Measurements from ENCODE around the gene ZNF718. TPM values are rescaled to one million over a fixed set of nuclear protein-coding genes. Genes with fewer than 3 reads are reported as not detected.
"Not testable (repeated sequence)": the region's sequence is repeated elsewhere in the genome, so short reads cannot be mapped to it uniquely, and the experiment has no call there.

The ZNF718 gene
- total RNA-seq, 4 donors from 2014 or later = 3.4 to 20.5 (median 10.1) TPM

DNA sequence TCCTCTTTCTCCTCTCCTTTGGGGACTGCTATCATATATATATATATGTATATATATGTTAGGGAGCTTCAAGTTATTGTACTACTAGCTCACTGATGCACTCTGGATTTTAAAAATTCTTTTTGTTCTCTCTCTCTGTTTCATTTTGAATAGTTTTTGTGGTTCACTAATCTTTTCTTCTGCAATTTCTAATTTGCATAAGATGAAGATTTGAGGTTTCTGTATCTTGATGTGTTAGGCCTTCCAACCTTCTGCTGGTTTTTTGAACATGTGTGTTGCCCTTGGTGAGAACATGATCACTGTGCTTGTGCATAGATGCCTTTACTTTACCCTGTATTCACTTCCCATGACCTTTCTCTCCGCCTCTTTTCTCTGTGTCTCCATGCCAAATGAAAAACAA, 7.8 kb upstream of the ZNF718 start:
- WGBS = 95% methylated on average over 1 of the region's 1 CpG
- TF ChIP-seq EP300 (IDR thresholded peaks at IDR 0.05) (no peak), POLR2AphosphoS5 (IDR thresholded peaks at IDR 0.05) (no peak), POLR2A (IDR thresholded peaks at IDR 0.05) (no peak)
- TF ChIP-seq, protein P1, sequence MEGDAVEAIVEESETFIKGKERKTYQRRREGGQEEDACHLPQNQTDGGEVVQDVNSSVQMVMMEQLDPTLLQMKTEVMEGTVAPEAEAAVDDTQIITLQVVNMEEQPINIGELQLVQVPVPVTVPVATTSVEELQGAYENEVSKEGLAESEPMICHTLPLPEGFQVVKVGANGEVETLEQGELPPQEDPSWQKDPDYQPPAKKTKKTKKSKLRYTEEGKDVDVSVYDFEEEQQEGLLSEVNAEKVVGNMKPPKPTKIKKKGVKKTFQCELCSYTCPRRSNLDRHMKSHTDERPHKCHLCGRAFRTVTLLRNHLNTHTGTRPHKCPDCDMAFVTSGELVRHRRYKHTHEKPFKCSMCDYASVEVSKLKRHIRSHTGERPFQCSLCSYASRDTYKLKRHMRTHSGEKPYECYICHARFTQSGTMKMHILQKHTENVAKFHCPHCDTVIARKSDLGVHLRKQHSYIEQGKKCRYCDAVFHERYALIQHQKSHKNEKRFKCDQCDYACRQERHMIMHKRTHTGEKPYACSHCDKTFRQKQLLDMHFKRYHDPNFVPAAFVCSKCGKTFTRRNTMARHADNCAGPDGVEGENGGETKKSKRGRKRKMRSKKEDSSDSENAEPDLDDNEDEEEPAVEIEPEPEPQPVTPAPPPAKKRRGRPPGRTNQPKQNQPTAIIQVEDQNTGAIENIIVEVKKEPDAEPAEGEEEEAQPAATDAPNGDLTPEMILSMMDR (IDR thresholded peaks at IDR 0.05) = no peak
- Histone ChIP-seq H3K36me3 (no peaks in the 10 kb centered on the region), H3K4me3 (no peak overlapping the region), H3K27ac (no peak overlapping the region), H3K9me3 (no peaks in the 10 kb centered on the region), H3K4me1 (no peaks in the 10 kb centered on the region), H3K27me3 (no peaks in the 10 kb centered on the region)
- no peak for DNase-seq (ENCODE audit: low spot score in 2 of 2)

DNA sequence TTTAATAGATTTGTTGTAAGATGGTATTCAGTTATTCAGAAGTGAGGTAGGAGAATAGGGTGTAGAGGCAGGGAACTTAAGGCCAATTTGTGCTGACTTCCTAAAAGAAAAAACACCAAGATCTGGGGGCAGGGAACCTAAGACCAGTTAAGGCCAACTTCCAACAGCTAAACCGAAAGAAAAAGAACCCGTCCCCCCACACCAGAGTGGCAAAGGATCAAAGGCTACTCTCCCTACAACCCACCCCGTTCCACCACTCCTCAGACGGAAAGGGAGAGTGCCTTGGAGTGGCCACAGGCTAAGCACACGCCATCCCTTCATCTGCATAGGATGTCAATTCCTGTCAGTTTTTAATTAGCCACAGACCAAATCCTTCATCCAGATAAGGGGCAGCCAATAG, 3.7 kb upstream of the ZNF718 start:
- TF ChIP-seq POLR2A (IDR thresholded peaks at IDR 0.05) (no peak), POLR2AphosphoS5 (IDR thresholded peaks at IDR 0.05) (no peak), EP300 (IDR thresholded peaks at IDR 0.05) (no peak)
- TF ChIP-seq, protein P1 (IDR thresholded peaks at IDR 0.05) = no peak
- H3K36me3 ChIP-seq = no peaks in the 10 kb centered on the region
- WGBS = 53% methylated on average over 5 of the region's 5 CpGs
- H3K27me3 ChIP-seq = no peaks in the 10 kb centered on the region
- no peaks in the 10 kb centered on the region for H3K9me3 ChIP-seq
- peaks cover 9% of the 10 kb centered on the region for H3K4me1 ChIP-seq
- no peak overlapping the region for H3K4me3 ChIP-seq
- DNase-seq (ENCODE audit: low spot score in 2 of 2) = no peak
- no peak overlapping the region for H3K27ac ChIP-seq

DNA sequence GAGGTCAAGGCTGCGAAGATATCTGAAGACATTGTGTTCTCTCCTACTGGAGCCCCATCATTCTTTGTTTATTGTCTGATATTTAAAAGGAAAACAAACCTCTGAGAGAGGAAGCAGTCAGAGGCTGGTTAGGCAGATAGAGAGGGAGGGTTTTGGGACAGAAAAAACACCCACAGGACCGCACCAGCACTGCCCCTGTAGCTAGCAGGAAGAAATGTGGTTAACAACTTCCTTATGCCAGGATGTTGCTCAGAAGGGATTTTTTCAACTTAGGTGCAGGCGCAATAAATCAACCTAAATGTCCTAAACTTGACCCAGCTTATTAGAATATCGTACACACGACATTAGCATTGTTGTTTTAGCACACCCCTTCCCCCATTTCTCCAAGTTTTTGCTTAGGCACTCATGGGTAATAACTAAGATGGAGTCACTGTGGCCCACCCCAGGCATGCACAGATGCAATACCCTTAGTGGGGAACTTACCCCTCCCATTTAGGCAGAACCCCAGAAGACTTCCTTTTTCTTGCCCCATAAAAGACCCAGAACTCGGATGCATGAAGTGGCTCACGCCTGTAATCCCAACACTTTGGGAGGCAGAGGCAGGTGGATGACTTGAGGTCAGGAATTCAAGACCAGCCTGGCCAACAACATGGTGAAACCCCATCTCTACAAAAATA, 2.8 kb upstream of the ZNF718 start:
- no peak for DNase-seq (ENCODE audit: low spot score in 2 of 2)
- no peaks in the 10 kb centered on the region for H3K36me3 ChIP-seq
- H3K9me3 ChIP-seq = no peaks in the 10 kb centered on the region
- H3K27me3 ChIP-seq = no peaks in the 10 kb centered on the region
- H3K4me3 ChIP-seq = no peak overlapping the region
- WGBS = 68% methylated on average over 7 of the region's 7 CpGs
- TF ChIP-seq, protein P1 (IDR thresholded peaks at IDR 0.05) = no peak
- no peak for TF ChIP-seq POLR2A (IDR thresholded peaks at IDR 0.05)
- TF ChIP-seq EP300 (IDR thresholded peaks at IDR 0.05) = no peak
- TF ChIP-seq POLR2AphosphoS5 (IDR thresholded peaks at IDR 0.05) = no peak
- no peak overlapping the region for H3K27ac ChIP-seq
- H3K4me1 ChIP-seq = peaks cover 17% of the 10 kb centered on the region

DNA sequence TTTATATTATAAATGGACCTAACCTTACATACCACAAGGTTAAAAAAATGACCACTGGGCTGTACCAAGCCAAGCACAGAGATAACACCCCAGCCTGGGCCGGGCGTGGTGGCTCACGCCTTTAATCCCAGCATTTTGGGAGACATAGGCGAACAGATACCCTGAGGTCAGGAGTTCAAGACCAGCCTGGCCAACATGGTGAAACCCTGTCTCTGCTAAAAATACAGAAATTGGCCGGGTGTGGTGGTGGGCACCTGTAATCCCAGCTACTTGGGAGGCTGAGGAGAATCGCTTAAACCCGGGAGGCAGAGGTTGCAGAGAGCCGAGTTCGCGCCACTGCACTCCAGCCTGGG, 403 bp upstream of the ZNF718 start:
- DNase-seq (ENCODE audit: low spot score in 2 of 2); H3K27me3 ChIP-seq; H3K9me3 ChIP-seq: not testable (repeated sequence)
- Histone ChIP-seq H3K36me3 (peaks cover 16% of the 10 kb centered on the region), H3K4me1 (peaks cover 17% of the 10 kb centered on the region), H3K27ac (peak overlapping the region; percentile 96), H3K4me3 (peak overlapping the region; percentile 90)
- WGBS = 43% methylated on average over 10 of the region's 10 CpGs

DNA sequence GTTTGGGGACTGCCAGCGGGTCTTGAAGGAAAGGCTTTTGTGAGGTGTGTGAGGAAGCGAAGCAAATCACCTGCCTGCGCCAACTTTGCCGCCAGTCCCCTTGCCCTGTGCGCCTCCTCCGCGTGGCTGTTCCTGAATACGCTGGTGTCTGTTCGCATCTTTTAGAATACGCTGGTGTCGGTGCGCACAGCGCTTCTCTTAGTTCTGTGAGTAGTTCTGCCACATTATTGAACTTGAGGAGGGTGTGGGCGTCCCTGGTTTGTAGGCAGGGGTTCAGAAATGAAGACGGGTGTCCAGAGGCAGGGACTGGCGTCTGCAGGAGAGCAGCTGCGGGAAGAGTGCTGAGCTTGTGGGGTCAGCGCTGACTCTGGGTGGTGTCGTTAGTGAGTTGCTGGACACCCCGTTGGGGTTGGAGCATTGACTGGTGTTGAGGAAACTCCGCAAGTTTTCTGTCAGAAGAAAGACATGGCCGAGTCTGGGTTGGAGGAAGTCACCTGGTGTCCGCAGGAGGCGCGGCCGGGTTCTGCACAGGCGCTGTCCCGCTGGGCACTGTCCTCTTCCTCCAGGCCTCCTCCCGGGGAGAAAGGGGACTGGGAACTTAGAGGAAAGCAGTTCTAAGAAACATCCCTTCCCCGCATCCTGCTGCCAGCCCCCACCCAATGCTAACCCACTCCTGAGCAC, 930 bp downstream of the ZNF718 start:
- Histone ChIP-seq H3K27me3 (no peaks in the 10 kb centered on the region), H3K9me3 (no peaks in the 10 kb centered on the region), H3K27ac (peak overlapping the region; percentile 96), H3K4me1 (peaks cover 17% of the 10 kb centered on the region), H3K36me3 (peaks cover 16% of the 10 kb centered on the region), H3K4me3 (peak overlapping the region; percentile 90)
- WGBS = 1% methylated on average over 14 of the region's 30 CpGs
- TF ChIP-seq, protein P1 (IDR thresholded peaks at IDR 0.05) = no peak
- TF ChIP-seq POLR2AphosphoS5 (IDR thresholded peaks at IDR 0.05) (no peak), POLR2A (IDR thresholded peaks at IDR 0.05) (no peak)
- no peak for DNase-seq (ENCODE audit: low spot score in 2 of 2)
